Activated CD4-positive, alpha-beta T cell treated with anti-CD3 and anti-CD28 coated beads, Interleukin-2, amount 50 U/mL, for 16 hours (primary cell): Measurements from ENCODE around the gene TBRG1.
"Not testable (repeated sequence)": the region's sequence is repeated elsewhere in the genome, so short reads cannot be mapped to it uniquely, and the experiment has no call there.

ENCODE experiments used
- DNase-seq: peaks from one replicate; pipeline ENCODE4 v3.0.0-alpha.2; 2020

Gene TBRG1

DNA sequence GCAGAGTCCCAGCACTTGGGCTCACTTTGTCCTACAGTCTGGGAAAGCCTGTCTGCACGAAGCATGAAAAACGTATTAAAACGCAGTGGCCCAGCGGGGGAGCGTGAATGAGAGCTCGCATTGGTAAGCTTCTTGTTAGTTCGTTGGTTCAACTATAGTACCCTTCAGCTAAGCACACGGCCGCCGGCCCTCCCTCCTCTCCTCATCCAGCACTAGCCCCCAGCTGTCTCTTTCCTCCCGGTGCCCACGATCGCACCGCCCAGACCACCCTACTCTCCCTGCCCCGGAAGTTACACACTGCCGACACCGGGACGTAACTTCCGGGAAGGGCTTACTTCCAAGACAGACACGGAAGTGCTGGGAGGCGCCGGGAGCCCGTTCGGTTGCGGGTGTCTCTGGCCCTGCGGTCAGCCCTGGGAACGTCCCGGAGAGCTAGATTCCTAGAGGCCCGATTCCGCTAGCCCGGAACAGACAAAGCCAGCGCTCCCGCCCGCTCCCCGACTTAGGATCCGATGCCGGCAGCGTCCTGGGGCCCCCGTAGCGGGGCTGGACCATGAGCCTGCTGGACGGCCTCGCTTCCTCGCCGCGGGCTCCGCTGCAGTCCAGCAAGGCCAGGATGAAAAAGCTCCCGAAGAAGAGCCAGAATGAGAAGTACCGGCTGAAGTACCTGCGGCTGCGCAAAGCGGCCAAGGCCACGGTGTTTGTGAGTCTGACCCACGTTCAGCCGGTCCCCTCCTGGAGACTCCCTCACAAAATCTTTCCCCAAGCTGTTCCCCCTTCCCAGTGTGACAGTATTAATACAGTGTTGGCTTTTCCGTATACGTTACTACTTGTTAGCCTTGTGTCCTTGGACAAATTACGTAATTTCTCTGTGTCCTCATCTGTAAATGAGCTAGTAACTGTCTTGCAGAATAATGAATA, at the start of gene TBRG1:
TSS of gene TBRG1 (plus strand) at position 334 of the 921 bp plus-strand sequence. CDS start at position 554, 220 bp downstream.
- DNase-seq = peak; percentile 88

DNA sequence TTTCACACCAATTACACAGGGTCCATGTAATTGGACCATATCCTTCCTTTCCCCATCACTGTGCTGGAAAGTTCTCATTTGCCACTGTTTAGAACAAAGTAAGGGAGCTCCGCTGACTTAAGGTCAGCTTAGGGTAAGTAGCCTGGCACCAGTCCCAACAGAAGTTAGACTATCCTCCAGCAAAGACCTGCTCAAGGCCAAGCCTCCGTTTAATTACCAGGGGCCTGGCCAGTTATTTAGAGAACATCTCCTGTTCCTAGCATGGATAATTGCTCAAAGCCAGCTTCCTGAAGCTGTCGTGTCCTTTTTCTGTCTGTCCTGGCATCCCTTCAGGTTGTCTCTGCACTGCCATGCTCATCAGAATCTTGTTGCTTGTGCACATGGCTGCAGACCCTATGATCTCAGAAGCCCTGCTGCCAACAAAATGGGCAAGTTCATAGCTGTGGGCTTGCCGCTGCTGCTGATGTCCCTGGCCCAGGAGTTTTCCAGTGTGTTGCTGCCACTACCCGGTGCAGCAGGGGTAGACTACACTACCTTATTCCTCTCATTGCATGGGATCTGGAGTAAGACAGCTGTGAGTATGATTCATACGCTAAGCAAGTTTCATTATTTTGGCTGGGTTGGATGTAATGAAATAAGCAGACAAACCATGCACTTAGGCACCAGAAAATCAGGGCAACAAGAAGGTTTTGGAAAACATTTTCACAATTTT, 44.8 kb upstream of the TBRG1 start:
- no peak for DNase-seq

GRCh38 chr11:124578761-124579160, 43.9 kb upstream of the TBRG1 start:
- no peak for DNase-seq

DNA sequence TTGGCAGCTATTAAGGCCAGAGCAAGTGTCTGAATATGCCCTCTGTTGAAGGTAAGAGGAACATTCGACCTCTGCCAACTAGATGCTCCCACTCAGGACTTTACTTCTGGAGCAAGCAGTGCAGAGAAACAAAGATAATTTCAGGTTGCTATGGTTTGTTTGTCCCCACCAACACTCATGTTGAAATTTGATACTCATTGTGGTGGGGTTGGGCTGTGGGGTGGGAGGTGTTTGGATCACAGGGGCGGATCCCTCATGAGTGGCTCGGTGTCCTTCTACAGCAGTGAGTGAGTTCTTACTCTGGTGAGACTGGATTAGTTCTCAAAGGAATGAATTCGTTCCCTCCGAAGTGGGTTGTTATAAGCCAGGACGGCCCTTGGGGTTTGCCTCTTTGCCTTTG, 40.8 kb upstream of the TBRG1 start:
- no peak for DNase-seq

DNA sequence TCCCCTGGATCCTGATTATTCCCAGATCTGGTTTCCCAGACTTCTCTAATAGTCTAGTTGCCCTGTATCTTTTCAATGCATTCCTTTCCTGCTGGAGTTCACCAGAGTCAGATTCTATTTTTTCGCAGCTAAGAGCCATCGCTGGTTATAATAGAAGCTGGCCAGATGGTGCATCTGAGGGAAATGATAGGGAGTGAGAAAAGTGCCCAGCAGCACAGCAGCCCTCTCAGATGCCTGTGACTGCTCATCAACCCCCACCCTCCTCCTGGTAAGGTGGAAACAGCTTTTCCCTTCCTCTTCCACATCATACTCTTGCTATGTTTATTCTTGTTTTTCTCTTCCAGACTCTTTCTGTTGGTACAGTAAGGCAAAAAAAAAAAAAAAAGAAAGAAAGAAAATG, 40.1 kb upstream of the TBRG1 start:
- DNase-seq = no peak

DNA sequence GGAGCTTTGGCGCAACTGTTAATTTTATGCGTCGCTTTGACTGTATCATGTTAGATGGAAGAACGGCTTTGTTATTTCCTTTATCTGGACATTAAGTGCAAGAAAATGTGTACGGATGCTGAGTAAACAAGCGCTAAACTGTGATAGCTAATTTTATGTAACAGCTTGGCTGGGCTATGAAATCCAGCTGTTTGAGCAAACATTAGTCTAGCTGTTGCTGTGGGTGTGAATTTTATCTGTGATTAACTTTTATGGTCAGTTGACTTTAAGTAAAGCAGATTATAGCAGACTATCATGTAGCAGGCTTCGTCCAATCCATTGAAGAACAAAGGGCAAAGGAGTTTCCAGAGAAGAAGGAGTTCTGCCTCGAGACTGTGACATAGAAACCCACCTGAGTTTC, 38.9 kb upstream of the TBRG1 start:
- DNase-seq = no peak

DNA sequence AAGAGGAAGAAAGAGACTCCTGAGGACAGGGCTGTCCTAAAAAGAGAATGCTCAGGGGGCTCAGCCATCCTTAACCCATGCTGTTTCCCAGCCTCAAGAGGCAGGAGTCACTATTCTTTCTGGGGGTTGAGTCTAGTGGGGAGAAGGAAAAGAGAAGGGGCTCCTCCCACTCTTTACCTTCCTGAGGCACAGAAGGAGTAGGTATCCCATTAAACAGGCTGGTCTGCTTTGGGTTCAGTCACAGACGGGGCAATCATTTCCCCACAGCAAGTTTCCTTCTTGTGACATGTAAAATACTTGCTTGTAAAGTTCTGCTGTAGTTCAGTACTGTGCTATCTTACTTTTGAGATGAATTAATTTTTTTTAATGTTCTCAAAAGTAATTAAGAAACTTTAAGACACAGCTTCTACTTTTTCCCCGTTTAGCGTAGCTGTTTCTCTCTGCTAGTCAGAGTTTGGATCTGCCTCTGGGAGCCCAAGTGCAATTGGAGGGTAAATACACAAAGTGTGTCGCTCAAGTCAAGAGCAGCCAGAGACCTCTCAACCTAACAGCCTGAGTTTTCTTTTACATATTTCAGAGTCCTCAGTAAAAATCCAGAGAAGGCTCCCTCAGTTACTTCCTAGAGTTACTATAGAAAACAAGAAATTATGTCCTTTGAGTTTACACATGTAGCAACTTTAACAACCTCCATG, 37.8 kb upstream of the TBRG1 start:
- DNase-seq = no peak

DNA sequence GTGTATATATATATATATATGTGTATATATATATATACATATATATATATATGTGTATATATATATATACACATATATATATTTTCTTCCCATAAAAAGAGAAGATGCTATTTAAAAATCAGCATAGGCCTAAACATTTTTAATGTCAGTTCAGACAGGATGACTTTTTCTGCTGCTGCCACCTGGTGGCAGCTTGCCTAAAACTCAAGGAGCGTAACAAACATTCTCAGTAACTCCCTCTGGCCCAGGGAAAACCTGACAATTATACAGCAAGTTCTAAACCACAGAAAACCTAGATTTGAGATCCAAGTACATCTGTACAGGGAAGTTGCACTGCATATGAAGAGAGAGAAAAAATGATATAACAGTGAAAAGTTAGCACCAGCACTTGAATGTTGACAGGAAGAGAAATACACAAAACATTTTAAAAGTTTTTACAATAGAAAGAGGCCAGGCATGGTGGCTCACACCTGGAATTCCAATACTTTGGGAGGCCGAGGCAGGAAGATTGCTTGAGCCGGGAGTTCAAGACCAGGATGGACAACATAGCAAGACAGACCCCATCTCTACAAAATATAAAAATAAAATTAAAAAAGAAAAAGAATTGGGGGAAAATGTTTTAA, 36.3 kb upstream of the TBRG1 start:
- peak; percentile 47 for DNase-seq

- no peak for DNase-seq
Observed at GRCh38 chr11:124591430-124591829, 31.2 kb upstream of the TBRG1 start.

DNA sequence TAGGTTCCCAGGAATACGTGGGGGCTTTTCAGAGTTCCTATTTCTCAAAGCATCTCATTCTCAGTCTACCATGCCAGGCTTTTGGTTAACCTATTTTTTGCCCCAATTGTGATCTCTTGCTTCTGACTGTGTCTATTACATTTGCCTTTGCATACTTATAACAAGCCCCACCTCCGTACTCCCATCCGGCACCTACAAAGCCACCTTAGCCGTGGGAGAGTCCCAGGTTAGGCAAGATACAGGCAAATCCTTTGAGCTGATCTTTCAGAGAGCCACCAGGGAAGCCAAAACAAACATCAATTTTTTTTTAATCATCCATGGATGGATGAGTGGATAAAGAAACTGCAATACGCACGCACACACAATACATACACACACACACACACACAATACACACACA, 30.0 kb upstream of the TBRG1 start:
- no peak for DNase-seq

DNA sequence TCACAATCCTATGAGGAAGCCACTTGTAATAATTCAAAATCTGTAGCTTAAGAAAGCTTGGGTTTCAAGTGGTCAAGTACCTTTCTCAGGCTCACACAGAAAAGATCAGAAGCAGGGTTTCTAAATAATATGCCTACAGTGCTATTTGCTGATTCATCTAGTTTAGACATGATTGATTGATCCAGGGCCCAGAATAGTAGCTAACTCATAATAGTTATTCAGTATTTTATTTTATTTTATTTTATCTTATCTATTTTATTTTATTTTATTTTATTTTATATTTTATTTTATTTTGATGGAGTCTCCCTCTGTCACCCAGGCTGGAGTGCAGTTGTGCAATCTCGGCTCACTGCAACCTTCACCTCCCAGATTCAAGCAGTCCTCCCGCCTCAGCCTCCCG, 27.4 kb upstream of the TBRG1 start:
- no peak for DNase-seq

DNA sequence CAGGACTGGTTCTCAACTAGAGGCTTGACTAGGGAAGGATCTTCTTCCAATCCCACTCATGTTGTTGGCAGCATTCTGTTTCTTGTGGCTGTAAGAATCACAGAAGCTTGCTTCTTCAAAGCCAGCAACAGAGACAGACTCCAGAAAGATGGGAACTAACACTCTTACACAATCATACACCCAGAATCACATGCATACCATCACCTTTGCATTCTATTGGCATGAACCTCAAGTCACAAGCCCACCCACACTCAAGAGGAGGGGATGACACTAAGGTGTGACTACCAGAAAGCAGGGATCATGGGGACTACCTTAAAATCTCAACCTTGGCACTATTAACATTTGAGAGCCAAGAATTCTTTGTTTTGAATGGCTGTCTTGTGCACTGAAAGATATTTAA, 25.0 kb upstream of the TBRG1 start:
- DNase-seq = no peak

- no peak for DNase-seq
Observed at GRCh38 chr11:124600621-124601320, 21.9 kb upstream of the TBRG1 start.

GRCh38 chr11:124602193-124602592, 20.5 kb upstream of the TBRG1 start:
- no peak for DNase-seq

GRCh38 chr11:124602723-124603122, 19.9 kb upstream of the TBRG1 start:
- not testable (repeated sequence) for DNase-seq

DNA sequence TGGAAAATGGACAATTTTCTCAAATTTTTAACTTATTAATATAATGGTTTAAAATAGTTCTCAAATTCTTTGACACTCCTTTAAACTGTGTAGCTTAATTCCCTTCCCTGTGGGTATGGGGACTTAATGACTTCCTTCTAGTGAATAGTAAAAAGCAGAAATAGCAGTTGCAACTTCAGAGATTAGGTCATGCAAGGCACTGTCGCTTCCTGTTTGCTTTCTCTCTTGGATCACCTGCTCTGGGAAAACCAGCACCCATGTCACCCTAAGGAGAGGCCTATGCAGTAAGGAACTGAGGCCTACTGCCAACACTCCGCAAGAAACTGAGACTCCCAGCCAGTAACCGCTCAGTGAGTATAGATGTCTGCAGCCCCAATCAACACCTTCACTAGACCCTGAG, 16.9 kb upstream of the TBRG1 start:
- DNase-seq = no peak

DNA sequence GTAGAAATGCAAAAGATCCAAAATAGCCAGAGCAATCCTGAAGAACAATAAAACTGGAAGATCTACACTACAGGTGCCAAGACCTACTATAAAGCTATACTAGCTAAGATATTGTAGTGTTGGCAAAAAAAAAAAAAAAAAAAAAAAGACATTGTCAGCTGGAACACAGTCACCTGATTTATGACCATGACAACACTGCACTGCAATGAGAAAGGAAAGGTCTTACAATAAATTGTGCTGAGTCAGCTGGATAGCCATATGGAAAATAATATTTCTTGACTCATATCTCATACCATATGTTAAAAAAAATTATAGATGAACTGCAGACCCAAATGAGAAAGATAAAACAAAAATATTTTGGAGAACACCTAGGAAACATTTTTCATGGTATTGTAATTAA, 14.5 kb upstream of the TBRG1 start:
- DNase-seq = no peak

DNA sequence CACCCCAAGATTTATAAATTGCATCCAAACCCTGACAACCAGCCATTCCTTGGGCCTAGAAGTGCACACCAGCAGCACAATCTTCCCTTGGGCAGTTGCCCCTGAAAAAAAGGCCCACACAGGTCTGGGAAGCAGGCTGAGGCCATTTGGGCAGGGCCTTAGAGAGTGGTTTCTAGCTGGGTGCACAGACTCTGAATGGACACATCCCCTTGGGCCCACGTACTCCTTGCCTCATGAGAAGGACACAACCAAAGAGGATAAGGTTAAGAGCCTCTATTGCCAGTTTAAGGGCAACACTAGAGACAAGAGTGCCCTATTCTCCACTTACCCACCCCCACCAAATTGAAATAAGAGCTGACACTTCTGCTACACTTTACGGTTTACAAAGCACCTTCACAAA, 12.4 kb upstream of the TBRG1 start:
- DNase-seq = no peak

GRCh38 chr11:124611064-124611463, 11.6 kb upstream of the TBRG1 start, which contains the start of gene PANX3:
Gene PANX3 (plus strand): TSS chr11:124611428. CDS start chr11:124611557, 129 bp downstream.
- DNase-seq = no peak

DNA sequence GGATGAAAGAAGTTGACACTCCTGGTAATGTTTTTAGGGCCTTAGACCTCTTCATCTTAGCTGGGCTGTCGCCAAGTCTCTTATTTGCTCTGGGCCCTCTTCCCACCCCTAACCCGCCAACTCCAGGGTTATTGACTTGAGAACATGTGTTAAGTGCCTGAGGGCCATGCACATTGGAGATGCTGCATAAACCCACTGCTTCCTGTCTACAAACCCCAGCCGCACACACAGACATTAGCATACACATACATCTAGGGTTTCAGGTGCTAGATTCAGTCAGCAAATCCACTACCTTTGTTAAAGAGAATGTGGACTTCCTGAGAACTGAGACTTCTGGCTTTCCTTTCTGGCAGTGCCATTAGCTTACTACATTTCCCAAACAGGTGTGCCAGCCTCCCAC, 10.6 kb upstream of the TBRG1 start:
- peak; percentile 35 for DNase-seq

GRCh38 chr11:124612567-124613246, 10.0 kb upstream of the TBRG1 start:
- no peak for DNase-seq

- DNase-seq = no peak
Observed at GRCh38 chr11:124618863-124619262, 3.8 kb upstream of the TBRG1 start.
